ENCODE results near the gene CXCL12.

Gene CXCL12

DNA sequence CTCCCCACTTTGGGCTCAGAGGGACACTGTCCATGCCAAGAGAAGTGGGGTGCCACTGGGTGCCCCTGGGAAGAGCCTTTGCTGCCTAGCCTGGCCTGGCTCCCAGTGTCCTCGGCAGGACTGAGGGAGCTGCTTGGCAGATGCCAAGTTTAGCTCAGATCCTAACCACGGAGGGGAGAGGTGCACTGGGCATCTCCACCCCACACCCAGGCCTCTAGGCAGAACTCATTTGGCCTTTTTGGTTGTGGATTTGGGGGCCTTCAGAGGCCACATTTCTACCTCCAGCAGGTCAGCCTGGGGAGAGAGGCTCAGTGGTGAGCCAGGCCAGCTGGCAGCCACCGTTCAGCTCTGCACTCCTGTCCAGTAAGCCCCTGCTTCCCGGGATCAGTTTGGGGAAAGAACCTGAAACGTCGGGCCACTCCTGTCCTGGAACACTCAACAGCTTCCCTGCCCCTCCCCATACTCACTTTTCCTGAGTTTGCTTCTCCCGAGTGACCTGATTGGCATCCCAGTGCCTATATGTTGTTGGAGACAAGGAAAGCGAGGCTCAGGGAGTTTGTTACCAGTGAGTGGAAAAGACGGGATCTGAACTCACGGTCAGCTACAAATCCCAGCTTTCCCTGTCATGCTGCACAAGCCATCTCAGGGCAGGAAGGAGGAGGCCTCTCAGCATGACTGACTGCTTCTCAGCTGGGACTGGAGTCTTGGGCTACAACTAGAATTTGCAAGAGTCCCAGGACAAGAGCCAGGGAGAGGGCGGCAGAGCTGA lies 11.2 kb upstream of the CXCL12 start:
- Histone ChIP-seq H3K4me1 (no peaks in the 10 kb centered on the region), H3K4me3 (no peak overlapping the region), H3K9me3 (no peaks in the 10 kb centered on the region), H3K27me3 (no peaks in the 10 kb centered on the region), H3K36me3 (no peaks in the 10 kb centered on the region), H3K27ac (no peak overlapping the region)
- no peak for DNase-seq
- intact Hi-C loops (cut with DNase I; ENCODE audit: low total_unique reads): no loop called here
- TF ChIP-seq, protein P1, sequence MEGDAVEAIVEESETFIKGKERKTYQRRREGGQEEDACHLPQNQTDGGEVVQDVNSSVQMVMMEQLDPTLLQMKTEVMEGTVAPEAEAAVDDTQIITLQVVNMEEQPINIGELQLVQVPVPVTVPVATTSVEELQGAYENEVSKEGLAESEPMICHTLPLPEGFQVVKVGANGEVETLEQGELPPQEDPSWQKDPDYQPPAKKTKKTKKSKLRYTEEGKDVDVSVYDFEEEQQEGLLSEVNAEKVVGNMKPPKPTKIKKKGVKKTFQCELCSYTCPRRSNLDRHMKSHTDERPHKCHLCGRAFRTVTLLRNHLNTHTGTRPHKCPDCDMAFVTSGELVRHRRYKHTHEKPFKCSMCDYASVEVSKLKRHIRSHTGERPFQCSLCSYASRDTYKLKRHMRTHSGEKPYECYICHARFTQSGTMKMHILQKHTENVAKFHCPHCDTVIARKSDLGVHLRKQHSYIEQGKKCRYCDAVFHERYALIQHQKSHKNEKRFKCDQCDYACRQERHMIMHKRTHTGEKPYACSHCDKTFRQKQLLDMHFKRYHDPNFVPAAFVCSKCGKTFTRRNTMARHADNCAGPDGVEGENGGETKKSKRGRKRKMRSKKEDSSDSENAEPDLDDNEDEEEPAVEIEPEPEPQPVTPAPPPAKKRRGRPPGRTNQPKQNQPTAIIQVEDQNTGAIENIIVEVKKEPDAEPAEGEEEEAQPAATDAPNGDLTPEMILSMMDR (IDR thresholded peaks at IDR 0.05): no peak

DNA sequence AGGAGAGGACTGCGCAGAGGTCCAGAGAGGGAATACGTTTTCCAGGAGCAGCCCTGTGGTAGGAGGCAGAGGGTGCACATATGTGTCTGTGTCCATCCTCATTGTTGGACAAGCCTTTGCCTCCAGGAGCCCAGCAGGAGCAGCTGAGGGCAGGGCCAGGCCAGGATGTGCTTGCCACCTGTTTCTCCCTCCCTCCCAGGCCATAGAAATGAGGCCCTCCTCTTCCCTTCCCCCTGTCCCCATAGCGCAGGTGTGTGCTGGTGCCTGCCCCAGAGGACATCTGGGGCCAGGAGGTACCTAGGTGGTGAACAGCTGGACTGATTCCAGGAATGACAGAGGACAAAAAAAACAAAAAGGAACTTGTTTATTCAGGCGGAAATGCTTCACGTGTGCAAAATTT lies 10.5 kb upstream of the CXCL12 start:
- Histone ChIP-seq H3K9me3 (no peaks in the 10 kb centered on the region), H3K4me1 (peaks cover 0 to 7% (median 4%) of the 10 kb centered on the region in 4 donors), H3K27ac (no peak overlapping the region), H3K36me3 (no peaks in the 10 kb centered on the region), H3K4me3 (no peak overlapping the region), H3K27me3 (no peaks in the 10 kb centered on the region)
- TF ChIP-seq, protein P1 (IDR thresholded peaks at IDR 0.05): no peak
- intact Hi-C loops (cut with DNase I; ENCODE audit: low total_unique reads): no loop called here
- no peak for DNase-seq

DNA sequence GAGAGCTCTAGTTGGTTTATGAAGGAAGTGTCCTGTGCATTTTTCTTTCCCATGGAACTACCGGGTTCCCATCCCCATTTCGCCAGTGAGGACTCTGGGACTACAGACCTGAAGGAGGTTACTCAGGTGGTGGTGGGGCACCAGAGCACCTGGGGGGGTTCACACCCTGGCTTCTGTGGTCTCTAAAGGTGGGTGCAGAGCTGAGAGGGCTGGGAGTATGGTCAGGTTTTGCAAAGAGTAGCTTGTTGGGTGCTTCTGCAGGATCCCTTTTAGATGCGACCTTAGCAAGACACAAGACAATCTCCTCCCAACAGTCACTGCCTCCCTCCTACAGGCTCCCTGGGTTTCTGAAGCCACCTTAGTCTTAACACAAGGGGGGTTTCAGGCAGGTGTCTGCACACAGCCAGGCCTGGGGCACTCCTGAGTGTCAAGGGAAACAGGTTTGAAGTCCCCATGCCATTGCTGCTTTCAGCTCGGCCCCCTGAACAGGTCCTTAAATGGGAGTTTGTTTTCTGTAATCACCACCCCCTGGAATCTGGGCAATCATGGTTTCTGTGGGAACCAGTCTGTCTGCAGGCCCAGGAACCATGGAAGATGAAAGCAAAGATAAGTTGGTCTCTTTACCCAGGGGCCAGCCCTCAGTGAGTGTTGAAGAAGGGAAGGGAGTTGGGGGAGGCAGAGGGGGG lies 9.9 kb upstream of the CXCL12 start:
- TF ChIP-seq, protein P1 (IDR thresholded peaks at IDR 0.05): no peak
- Histone ChIP-seq H3K4me3 (no peak overlapping the region), H3K27ac (no peak overlapping the region), H3K4me1 (peaks cover 0 to 12% (median 7%) of the 10 kb centered on the region in 4 donors), H3K36me3 (no peaks in the 10 kb centered on the region), H3K27me3 (no peaks in the 10 kb centered on the region), H3K9me3 (no peaks in the 10 kb centered on the region)
- DNase-seq: no peak
- intact Hi-C loops (cut with DNase I; ENCODE audit: low total_unique reads): no loop called here

DNA sequence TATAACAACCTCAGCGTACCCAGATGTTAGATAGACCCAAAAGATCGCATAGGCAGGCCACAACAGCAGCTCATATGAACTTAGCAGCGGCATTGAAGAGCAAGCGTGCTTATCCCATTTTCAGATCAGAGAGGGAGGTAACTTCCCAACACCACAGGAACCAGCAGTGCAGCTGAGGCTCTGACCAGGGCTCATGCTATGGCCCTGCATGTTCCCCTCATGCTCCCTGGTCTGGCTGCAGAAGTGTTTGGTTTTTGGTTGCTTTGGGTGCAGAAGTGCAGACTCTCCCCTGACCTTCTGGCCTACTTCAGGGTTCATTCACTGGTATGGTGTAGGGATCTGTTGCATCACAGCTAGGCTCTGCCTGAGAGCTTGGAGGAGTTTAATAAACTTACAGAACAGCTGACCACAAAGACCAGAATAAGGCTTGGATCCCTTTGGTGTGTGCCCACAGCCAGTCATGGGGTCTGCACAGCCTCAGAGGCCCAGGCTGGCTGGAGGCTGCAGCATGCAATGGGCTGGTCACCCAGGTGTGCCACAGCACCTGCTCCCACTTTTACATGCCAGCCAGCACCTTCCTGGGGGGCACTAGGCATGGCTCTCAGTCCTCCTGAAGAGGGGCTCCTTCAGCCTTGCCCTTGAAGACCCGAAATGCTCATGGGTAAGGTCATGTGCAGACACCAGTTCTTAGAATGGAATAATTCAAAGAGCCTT lies 9.1 kb upstream of the CXCL12 start:
- intact Hi-C loops (cut with DNase I; ENCODE audit: low total_unique reads): no loop called here
- no peaks in the 10 kb centered on the region for H3K36me3 ChIP-seq
- no peaks in the 10 kb centered on the region for H3K9me3 ChIP-seq
- peaks cover 0 to 20% (median 14%) of the 10 kb centered on the region in 4 donors for H3K4me1 ChIP-seq
- H3K27ac ChIP-seq: no peak overlapping the region
- TF ChIP-seq, protein P1 (IDR thresholded peaks at IDR 0.05): no peak
- no peak for DNase-seq
- no peak overlapping the region for H3K4me3 ChIP-seq
- no peaks in the 10 kb centered on the region for H3K27me3 ChIP-seq

DNA sequence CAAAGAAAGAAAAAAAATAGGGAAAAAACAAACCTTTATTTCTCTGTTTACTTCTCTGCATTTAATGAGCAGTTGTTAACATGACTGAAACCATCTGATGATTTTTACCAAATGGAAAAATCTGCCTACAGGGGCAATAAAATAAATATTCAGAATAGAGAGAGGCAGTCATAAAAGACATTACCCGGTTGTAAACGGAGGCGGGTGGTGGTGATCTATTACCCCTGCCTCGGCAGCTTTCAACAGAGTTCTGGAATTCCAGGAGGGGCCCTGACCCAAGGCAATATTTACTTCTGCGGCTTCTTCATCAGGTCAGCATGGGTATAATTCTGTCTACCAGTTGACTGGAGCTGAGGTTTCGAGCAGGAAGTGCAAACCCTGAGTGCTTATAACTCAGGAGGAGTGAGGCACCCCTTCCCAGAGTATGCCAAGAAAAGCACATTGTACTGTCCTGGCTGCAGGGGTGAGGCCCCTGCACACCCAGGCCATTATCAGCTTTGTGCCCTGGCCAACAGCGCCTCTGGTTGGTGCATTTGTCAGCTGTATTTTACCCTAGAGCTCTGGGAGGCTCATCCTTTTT lies 8.2 kb upstream of the CXCL12 start:
- DNase-seq: no peak
- intact Hi-C loops (cut with DNase I; ENCODE audit: low total_unique reads): no loop called here
- Histone ChIP-seq H3K9me3 (no peaks in the 10 kb centered on the region), H3K27ac (no peak overlapping the region), H3K4me3 (no peak overlapping the region), H3K36me3 (no peaks in the 10 kb centered on the region), H3K4me1 (peaks cover 0 to 24% (median 18%) of the 10 kb centered on the region in 4 donors), H3K27me3 (no peaks in the 10 kb centered on the region)
- TF ChIP-seq, protein P1 (IDR thresholded peaks at IDR 0.05): no peak

All from tibial artery (tissue), 4 donors.